GM18870 (cell line): Measurements from ENCODE around the gene KCNMA1.

Experiments used
- ATAC-seq: cut with Tn5 transposase; IDR thresholded peaks from one replicate; pipeline ENCODE4 v1.9.1; 2021; ENCODE audit warnings: moderate library complexity; ENCODE audit not compliant: unreplicated experiment

Gene KCNMA1

DNA sequence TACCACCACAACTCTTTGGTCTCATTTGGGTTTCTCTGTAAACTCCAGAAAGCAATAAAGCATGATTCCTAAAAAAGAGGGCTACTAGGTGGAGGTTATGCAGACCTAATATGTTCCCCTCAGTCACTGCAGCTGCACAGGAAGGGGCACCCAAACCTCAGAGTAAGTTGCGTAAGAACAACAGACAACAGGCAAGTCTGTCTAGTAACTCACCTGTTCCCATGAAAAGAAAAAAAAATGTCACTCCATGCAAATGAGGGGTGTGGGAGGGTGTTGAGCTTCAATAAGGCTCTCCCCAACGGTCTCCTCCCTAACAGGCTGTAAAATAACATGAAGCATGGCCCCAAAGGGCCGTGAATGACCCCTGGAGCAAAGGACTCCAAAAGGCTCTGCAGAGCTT lies 461.4 kb downstream of the KCNMA1 start:
- no peak for ATAC-seq

DNA sequence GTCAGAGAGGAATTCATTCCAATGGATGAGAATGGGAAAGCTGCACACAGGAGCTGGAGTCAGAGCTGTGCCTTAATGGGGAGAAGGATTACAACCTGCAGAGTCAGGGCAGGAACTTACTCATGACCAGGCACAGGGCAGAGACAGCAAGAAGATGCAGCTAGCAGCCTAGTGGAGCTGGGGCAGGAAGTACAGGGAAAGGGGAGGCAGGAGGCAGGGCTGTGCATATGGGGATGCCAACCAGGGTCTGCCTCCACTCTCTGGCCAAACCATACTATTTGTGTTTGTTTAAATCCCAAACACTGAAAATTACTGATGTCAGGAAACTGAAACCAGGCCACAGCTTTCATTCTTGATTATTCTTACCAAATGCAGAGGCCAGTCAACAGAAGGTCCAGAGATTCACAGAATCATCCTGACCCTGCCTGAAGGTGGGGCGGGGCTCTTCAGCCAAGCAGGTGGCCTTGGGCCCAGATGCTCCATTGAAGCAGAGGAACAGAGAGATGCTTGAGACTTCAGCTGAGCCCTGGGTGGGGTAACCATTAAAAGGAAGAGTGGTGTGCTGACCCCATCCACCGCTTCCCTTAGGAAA lies 461.9 kb downstream of the KCNMA1 start:
- ATAC-seq, result no peak

- ATAC-seq, result no peak
Observed at GRCh38 chr10:77173615-77174461, 463.8 kb downstream of the KCNMA1 start.

GRCh38 chr10:77172086-77172485 lies 465.5 kb downstream of the KCNMA1 start:
- no peak for ATAC-seq

GRCh38 chr10:77168861-77169260 lies 468.7 kb downstream of the KCNMA1 start:
- no peak for ATAC-seq

DNA sequence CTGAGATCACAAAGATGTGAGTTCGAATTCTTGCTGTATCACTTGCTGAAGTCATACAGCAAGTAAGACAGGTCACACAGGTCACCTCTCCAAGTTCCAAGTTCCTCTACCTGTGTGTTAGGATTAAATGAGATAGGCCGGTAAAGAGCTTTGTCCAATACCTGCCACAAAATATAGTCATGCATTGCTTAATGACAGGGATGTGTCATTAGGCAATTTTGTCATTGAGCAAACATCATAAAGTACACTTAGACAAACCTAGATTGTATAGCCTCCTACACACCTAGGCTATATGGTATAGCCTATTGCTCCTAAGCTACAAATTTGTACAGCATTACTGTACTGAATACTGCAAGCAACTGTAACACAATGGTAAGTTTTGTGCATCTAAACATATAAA lies 469.4 kb downstream of the KCNMA1 start:
- no peak for ATAC-seq

GRCh38 chr10:77165445-77166208 lies 472.0 kb downstream of the KCNMA1 start:
- ATAC-seq, result no peak

DNA sequence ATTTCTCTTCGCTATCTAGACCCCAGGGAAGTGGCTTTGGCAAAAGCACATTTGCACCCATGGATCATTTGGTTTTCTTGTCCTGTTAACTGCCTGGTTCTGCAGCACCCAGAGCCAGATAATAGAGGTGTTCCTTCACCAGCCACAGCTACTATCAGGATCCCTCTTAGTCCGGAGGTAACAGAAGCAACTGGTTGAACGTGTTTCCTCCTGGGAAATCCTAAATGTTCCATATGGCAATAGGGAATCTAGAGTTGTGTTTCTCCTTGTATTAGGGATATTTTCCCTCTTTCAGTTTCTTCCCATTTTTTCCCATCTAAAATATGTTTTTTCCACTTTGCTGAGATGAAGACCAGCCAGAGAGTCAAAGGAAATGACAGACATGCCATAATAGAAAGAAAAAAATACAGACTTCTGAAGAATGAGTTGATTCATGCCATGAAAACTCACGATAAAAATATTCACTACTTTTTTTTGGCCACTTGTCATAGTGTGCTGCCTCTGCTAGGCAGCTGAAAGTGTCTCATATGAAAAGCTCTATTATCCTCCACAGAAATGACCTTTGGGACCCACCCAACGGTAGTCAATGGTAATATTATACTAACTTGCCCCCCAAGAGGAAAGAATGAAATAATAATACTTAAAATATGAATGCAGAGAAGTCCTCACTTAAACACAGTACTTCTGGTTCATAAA lies 472.8 kb downstream of the KCNMA1 start:
- ATAC-seq, result no peak

- ATAC-seq, result no peak
Observed at GRCh38 chr10:77163670-77164348, 473.8 kb downstream of the KCNMA1 start.

DNA sequence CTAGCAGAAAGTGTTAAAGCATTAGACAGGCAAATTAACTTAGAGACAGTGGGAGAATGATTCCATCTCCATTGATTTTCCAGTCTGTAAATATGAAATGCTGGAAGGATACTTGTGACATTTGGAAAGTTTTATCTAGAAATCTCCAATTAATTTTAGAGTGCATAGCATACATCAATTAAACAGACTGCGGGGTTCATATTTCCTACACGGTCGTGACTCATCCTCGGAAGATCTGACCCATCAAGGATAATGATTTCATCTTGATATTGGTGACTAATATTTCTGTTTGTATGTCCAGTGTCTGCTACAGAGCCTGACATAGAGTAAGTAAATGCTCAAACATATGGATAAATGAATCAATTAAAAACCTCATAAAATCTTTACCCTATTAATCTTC lies 474.9 kb downstream of the KCNMA1 start:
- no peak for ATAC-seq

DNA sequence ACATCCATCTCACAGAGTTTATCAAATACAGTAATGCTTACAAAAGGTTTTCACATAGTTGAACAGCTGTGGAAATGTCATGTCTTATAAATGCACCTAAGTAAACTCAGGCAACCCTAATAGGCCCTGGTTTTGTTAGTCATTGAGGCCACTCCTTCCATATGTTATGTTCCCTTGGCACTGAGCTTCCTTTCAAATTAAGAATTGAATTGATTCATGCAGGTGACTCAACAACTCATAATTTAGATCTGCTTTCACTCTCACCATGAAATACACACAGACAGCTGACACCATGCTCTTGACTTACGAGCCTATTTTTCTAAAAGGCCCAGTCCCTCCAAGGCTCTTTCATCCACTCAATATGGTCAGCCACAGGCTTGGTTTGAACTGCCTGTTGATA lies 476.9 kb downstream of the KCNMA1 start:
- no peak for ATAC-seq

- ATAC-seq, result no peak
Observed at GRCh38 chr10:77159538-77160110, 478.0 kb downstream of the KCNMA1 start.

GRCh38 chr10:77158666-77159065 lies 478.9 kb downstream of the KCNMA1 start:
- no peak for ATAC-seq

DNA sequence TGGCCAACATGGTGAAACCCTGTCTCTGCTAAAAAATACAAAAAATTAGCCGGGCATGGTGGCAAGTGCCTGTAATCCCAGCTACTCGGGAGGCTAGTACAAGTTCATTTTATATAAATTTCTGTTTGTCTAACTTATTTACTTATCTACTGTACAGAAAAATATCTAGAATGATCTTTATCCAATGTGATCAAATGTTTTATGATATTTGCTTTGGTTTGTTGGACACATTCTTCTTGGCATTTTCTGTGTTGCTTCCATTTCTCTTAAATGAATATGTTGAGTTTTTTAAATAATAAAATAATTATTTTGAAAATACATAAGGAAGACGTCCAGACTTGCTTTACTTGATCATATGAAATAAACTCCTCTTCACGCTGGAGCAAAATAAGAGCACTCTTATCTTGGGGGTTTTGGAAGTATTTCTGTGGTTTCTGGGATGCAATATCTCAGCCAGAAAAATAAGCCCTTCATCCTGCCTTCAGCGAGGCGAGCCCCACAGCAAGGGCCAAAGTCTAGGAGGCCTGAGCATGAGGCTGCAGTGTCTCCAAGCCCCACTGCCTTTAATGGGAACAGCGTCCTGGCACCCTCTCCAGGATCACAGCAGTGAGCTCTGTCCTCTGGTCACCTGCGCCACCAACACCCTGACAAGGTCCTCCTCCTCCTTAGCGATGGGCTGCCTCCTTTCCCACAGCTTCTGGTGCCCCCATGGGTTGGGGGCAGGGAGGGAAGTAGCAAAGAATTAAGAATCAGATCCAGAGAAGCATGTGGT lies 480.2 kb downstream of the KCNMA1 start:
- ATAC-seq, result no peak

DNA sequence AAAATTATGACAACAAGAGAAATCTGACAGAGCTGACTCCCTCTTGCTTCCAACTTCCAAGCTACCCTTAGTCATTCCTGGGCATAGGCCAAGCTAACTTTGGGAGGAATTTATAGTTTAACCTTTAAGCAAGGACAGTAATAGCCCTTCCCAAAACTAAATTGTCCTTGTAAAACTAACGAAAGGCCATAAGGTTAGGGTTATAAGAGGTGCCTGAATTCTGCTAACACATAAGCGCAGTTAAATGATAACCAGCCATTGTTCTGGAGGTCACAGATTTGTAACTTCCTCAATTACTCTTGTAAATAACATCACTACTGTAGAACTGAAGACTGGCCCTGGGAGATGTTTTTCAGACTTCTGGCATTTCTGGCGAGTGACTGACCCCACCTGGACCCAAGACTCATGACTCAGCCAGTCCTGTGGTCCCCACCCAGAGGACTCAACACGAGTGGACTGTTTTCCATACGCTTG lies 481.2 kb downstream of the KCNMA1 start:
- ATAC-seq, result no peak

- ATAC-seq, result no peak
Observed at GRCh38 chr10:77152256-77152655, 485.4 kb downstream of the KCNMA1 start.

DNA sequence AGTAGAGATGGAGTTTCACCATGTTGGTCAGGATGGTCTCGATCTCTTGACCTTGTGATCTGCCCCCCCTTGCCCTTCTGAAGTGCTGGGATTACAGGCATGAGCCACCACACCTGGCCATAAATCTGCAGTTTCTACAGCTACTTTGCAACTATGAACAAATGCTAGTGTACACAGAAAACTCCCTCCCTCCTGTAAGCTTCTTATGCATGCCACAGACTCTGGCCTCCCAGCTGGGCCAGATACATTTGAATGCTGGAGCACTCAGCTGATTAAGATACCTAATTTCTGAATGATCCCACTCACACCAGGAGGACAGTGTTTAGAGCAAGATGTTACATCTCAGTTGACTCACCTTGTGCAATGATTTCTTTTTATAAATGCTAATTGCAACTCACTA lies 486.2 kb downstream of the KCNMA1 start:
- ATAC-seq, result no peak

GRCh38 chr10:77149706-77150105 lies 487.9 kb downstream of the KCNMA1 start:
- no peak for ATAC-seq

DNA sequence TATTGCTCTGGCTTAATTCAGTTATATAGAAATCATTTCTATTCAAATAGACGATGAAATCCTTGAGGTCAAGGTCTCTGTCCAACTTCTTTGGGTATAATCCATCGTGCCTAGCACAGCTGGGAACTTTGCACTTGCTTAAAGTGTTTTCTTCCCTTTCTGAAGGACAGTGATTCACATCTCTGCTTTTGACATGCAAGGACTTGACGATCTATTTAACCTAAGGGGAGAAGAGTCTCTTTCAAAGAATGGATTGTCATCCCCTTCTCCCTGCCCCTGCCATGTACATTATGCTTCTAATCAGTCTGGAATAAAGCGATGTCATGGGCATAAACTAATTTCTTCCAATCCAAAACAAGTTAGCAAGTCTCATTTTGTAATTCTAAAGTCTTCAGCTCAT lies 488.6 kb downstream of the KCNMA1 start:
- no peak for ATAC-seq
